HL-60 (cell line): ENCODE results near the gene APOA5.

ENCODE experiments used
- CTCF ChIP-seq: IDR thresholded peaks from one replicate; pipeline ENCODE4 v1.5.1; 2011; ENCODE audit warnings: low read length, control low read depth, inconsistent platforms; ENCODE audit not compliant: insufficient read depth
- GABPA ChIP-seq: IDR thresholded peaks from 2 replicates; pipeline ENCODE4 v1.6.1; 2012; ENCODE audit warnings: low read depth
- POLR2AphosphoS5 ChIP-seq: IDR thresholded peaks from 2 replicates; pipeline ENCODE4 v1.6.1; 2012; ENCODE audit warnings: low read depth
- REST ChIP-seq: IDR thresholded peaks from 2 replicates; pipeline ENCODE4 v1.6.1; 2012; ENCODE audit warnings: low read depth; ENCODE audit not compliant: insufficient replicate concordance
- SPI1 ChIP-seq: IDR thresholded peaks from 2 replicates; pipeline ENCODE4 v1.6.1; 2012; ENCODE audit warnings: low read depth, mild to moderate bottlenecking, borderline replicate concordance

- no peak for TF ChIP-seq CTCF
- TF ChIP-seq REST, result no peak
- no peak for TF ChIP-seq SPI1
- no peak for TF ChIP-seq POLR2AphosphoS5
- no peak for TF ChIP-seq GABPA
Measured at GRCh38 chr11:116840224-116840745, 48.6 kb upstream of the APOA5 start.
